ENCODE data around the gene LRP1B.
A peak's percentile ranks its signal among the peaks of the same experiment; 100 is the strongest.

Gene LRP1B

GRCh38 chr2:142131010-142131669 is at the start of gene LRP1B:
TSS of gene LRP1B (minus strand) at chr2:142131016. CDS start at chr2:142130729, 287 bp downstream.
- TF ChIP-seq CEBPB (IDR thresholded peaks at IDR 0.05) (peak; percentile 76), EP300 (IDR thresholded peaks at IDR 0.05; ENCODE audit: borderline replicate concordance) (no peak)

GRCh38 chr2:142179686-142180085 is 48.9 kb upstream of the LRP1B start:
- TF ChIP-seq TCF12 (IDR thresholded peaks at IDR 0.05; ENCODE audit: low read depth) (no peak), CREB1 (IDR thresholded peaks at IDR 0.05; ENCODE audit: low read depth) (no peak), TAF1 (IDR thresholded peaks at IDR 0.05; ENCODE audit: low read depth) (no peak), EP300 (IDR thresholded peaks at IDR 0.05; ENCODE audit: borderline replicate concordance) (no peak), ZBTB7A (IDR thresholded peaks at IDR 0.05; ENCODE audit: low read depth) (no peak), NFIC (IDR thresholded peaks at IDR 0.05) (no peak)

GRCh38 chr2:142178604-142179003 is 47.8 kb upstream of the LRP1B start:
- TF ChIP-seq MAX (IDR thresholded peaks at IDR 0.05), result no peak

GRCh38 chr2:142176941-142177340 is 46.1 kb upstream of the LRP1B start:
- TF ChIP-seq MAX (IDR thresholded peaks at IDR 0.05), result no peak
- TF ChIP-seq FOXM1 (IDR thresholded peaks at IDR 0.05; ENCODE audit: borderline replicate concordance, low read depth), result no peak
- TF ChIP-seq TCF12 (IDR thresholded peaks at IDR 0.05; ENCODE audit: low read depth), result no peak
- no peak for TF ChIP-seq CREB1 (IDR thresholded peaks at IDR 0.05; ENCODE audit: low read depth)
- TF ChIP-seq YY1 (IDR thresholded peaks at IDR 0.05; ENCODE audit: low read depth), result no peak
- TF ChIP-seq RAD21 (IDR thresholded peaks at IDR 0.05; ENCODE audit: low read depth), result no peak
- TF ChIP-seq EGR1 (IDR thresholded peaks at IDR 0.05), result no peak
- no peak for TF ChIP-seq NFIC (IDR thresholded peaks at IDR 0.05)
- no peak for TF ChIP-seq CEBPB (IDR thresholded peaks at IDR 0.05)
- TF ChIP-seq ZBTB7A (IDR thresholded peaks at IDR 0.05; ENCODE audit: low read depth), result no peak
- TF ChIP-seq EP300 (IDR thresholded peaks at IDR 0.05; ENCODE audit: borderline replicate concordance), result no peak
- TF ChIP-seq REST (IDR thresholded peaks at IDR 0.05; ENCODE audit: low read depth), result no peak
- TF ChIP-seq TAF1 (IDR thresholded peaks at IDR 0.05; ENCODE audit: low read depth), result no peak
- TF ChIP-seq USF1 (IDR thresholded peaks at IDR 0.05), result no peak
- no peak for TF ChIP-seq TEAD4 (IDR thresholded peaks at IDR 0.05)

GRCh38 chr2:142175813-142176338 is 45.1 kb upstream of the LRP1B start:
- no peak for TF ChIP-seq EP300 (IDR thresholded peaks at IDR 0.05; ENCODE audit: borderline replicate concordance)
- TF ChIP-seq RAD21 (IDR thresholded peaks at IDR 0.05; ENCODE audit: low read depth), result no peak
- TF ChIP-seq TEAD4 (IDR thresholded peaks at IDR 0.05), result no peak
- TF ChIP-seq NFIC (IDR thresholded peaks at IDR 0.05), result no peak
- no peak for TF ChIP-seq REST (IDR thresholded peaks at IDR 0.05; ENCODE audit: low read depth)
- TF ChIP-seq TCF12 (IDR thresholded peaks at IDR 0.05; ENCODE audit: low read depth), result no peak
- no peak for TF ChIP-seq FOXM1 (IDR thresholded peaks at IDR 0.05; ENCODE audit: borderline replicate concordance, low read depth)
- no peak for TF ChIP-seq ZBTB7A (IDR thresholded peaks at IDR 0.05; ENCODE audit: low read depth)
- no peak for TF ChIP-seq CREB1 (IDR thresholded peaks at IDR 0.05; ENCODE audit: low read depth)
- TF ChIP-seq CEBPB (IDR thresholded peaks at IDR 0.05), result no peak
- no peak for TF ChIP-seq YY1 (IDR thresholded peaks at IDR 0.05; ENCODE audit: low read depth)
- no peak for TF ChIP-seq EGR1 (IDR thresholded peaks at IDR 0.05)
- no peak for TF ChIP-seq USF1 (IDR thresholded peaks at IDR 0.05)
- no peak for TF ChIP-seq MAX (IDR thresholded peaks at IDR 0.05)
- TF ChIP-seq TAF1 (IDR thresholded peaks at IDR 0.05; ENCODE audit: low read depth), result no peak

- TF ChIP-seq TCF12 (IDR thresholded peaks at IDR 0.05; ENCODE audit: low read depth), result no peak
- no peak for TF ChIP-seq USF1 (IDR thresholded peaks at IDR 0.05)
- no peak for TF ChIP-seq NFIC (IDR thresholded peaks at IDR 0.05)
- TF ChIP-seq EGR1 (IDR thresholded peaks at IDR 0.05), result no peak
- TF ChIP-seq CEBPB (IDR thresholded peaks at IDR 0.05), result no peak
- TF ChIP-seq TEAD4 (IDR thresholded peaks at IDR 0.05), result no peak
- TF ChIP-seq EP300 (IDR thresholded peaks at IDR 0.05; ENCODE audit: borderline replicate concordance), result no peak
Measured at GRCh38 chr2:142174176-142174575, 43.4 kb upstream of the LRP1B start.

Data from Ishikawa (cell line).